HepG2 (cell line): ENCODE data around the gene EVI2B.

Source experiments
- ARNTL ChIP-seq: sonication (generic); formaldehyde crosslinking; IDR thresholded peaks from 2 replicates; pipeline ENCODE4 v1.4.0; 2020; ENCODE audit warnings: mild to moderate bottlenecking, missing genetic modification reagents
- BHLHE40 ChIP-seq: IDR thresholded peaks from 2 replicates; pipeline ENCODE4 v1.6.1; 2011; ENCODE audit warnings: low read length, improper control_type of control experiment
- BRCA1 ChIP-seq: sonication (generic); formaldehyde crosslinking; IDR thresholded peaks from 2 replicates; pipeline ENCODE4 v1.4.0; 2020; ENCODE audit warnings: missing genetic modification reagents
- CREB1 ChIP-seq, 2 experiments: fragments of 450-650 bp in 1 of 2; IDR thresholded peaks; 2 replicates each; pipeline ENCODE4 v1.6.1; 2016 to 2017; ENCODE audit warnings: control low read depth in 1 of 2, mild to moderate bottlenecking in 1 of 2, missing compliant biosample characterization in 1 of 2, missing genetic modification characterization in 1 of 2
- HDAC6 ChIP-seq: fragments of 200-600 bp; sonication (generic); IDR thresholded peaks from 2 replicates; pipeline ENCODE4 v1.7.0; 2017; ENCODE audit warnings: mild to moderate bottlenecking, antibody characterized with exemption, low read length, low read depth
- JUNB ChIP-seq: sonication (generic); formaldehyde crosslinking; IDR thresholded peaks from 2 replicates; pipeline ENCODE4 v1.8.0; 2022; ENCODE audit warnings: missing genetic modification reagents, mild to moderate bottlenecking, borderline replicate concordance
- KMT2A ChIP-seq: sonication (generic); formaldehyde crosslinking; IDR thresholded peaks from 2 replicates; pipeline ENCODE4 v1.4.0; 2020; ENCODE audit warnings: missing genetic modification reagents
- POLR2A ChIP-seq, 2 experiments: IDR thresholded peaks; 2 replicates each; pipeline ENCODE4 v1.6.1; 2011; ENCODE audit warnings: low read depth in 2 of 2, low read length in 2 of 2, mild to moderate bottlenecking in 1 of 2, moderate library complexity in 1 of 2; ENCODE audit not compliant: insufficient read depth in 1 of 2
- POLR2AphosphoS5 ChIP-seq: IDR thresholded peaks from 2 replicates; pipeline ENCODE4 v1.6.1; 2012; ENCODE audit warnings: low read depth, low read length
- ZNF687 ChIP-seq: sonication (generic); formaldehyde crosslinking; IDR thresholded peaks from 2 replicates; pipeline ENCODE4 v1.5.1; 2020; ENCODE audit warnings: mild to moderate bottlenecking, missing genetic modification reagents, moderate library complexity
- TF ChIP-seq, protein P1 (sequence below): sonication (generic); formaldehyde crosslinking; IDR thresholded peaks from 2 replicates; pipeline ENCODE4 v1.5.0; 2020; ENCODE audit warnings: mild to moderate bottlenecking, missing genetic modification reagents, moderate library complexity

DNA sequence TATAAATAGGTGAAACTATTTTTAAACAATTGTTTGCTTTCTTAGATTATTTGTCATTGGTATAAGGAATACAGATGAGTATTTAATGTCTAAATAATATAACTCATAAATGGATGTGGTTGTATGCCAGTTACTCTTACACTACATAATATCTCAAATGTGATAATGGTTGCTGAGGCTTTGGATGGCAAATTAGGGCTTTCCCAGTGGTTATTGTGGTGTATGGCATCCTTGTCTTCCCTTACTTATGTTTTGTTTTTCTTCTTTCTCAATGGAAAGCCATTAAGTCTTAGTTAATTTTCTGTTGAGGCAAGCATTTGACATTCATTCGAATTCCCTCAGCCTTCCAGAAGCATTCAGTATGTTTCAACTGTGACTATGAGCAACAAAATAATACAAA is 27.3 kb downstream of the EVI2B start:
- TF ChIP-seq JUNB (CRISPR knock-in tag) (no peak), ZNF687 (CRISPR knock-in tag) (no peak), POLR2AphosphoS5 (no peak), KMT2A (no peak), ARNTL (no peak), POLR2A (IDR thresholded peaks at IDR 0.05; ENCODE audit: insufficient read depth in 1 of 2, low read depth in 2 of 2, low read length in 2 of 2) (no peak), HDAC6 (no peak), BHLHE40 (no peak), CREB1 (IDR thresholded peaks at IDR 0.05) (no peak), CREB1 (CRISPR knock-in tag; IDR thresholded peaks at IDR 0.05) (no peak), BRCA1 (no peak)
- TF ChIP-seq, protein P1, sequence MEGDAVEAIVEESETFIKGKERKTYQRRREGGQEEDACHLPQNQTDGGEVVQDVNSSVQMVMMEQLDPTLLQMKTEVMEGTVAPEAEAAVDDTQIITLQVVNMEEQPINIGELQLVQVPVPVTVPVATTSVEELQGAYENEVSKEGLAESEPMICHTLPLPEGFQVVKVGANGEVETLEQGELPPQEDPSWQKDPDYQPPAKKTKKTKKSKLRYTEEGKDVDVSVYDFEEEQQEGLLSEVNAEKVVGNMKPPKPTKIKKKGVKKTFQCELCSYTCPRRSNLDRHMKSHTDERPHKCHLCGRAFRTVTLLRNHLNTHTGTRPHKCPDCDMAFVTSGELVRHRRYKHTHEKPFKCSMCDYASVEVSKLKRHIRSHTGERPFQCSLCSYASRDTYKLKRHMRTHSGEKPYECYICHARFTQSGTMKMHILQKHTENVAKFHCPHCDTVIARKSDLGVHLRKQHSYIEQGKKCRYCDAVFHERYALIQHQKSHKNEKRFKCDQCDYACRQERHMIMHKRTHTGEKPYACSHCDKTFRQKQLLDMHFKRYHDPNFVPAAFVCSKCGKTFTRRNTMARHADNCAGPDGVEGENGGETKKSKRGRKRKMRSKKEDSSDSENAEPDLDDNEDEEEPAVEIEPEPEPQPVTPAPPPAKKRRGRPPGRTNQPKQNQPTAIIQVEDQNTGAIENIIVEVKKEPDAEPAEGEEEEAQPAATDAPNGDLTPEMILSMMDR: no peak
